ENCODE results near the gene RCAN2. TPM values are rescaled to one million over a fixed set of nuclear protein-coding genes. Genes with fewer than 3 reads are reported as not detected.

The RCAN2 gene
- total RNA-seq, 4 donors from 2014 or later = 46.9 to 289 (median 171) TPM

- Histone ChIP-seq H3K27ac (no peak overlapping the region), H3K9me3 (no peaks in the 10 kb centered on the region), H3K36me3 (no peaks in the 10 kb centered on the region), H3K4me3 (no peak overlapping the region), H3K27me3 (no peaks in the 10 kb centered on the region), H3K4me1 (peaks cover 0 to 31% (median 0%) of the 10 kb centered on the region in 3 donors)
- TF ChIP-seq POLR2AphosphoS5 (IDR thresholded peaks at IDR 0.05) = no peak
- TF ChIP-seq CTCF (IDR thresholded peaks at IDR 0.05) = no peak
- TF ChIP-seq EP300 (IDR thresholded peaks at IDR 0.05) = no peak
- TF ChIP-seq POLR2A (IDR thresholded peaks at IDR 0.05) = no peak
- ATAC-seq = no peak
- no CpG with 5 or more reads among the region's 1 CpG for WGBS, 2 donors (ENCODE audit: low coverage in 1 of 2)
Measured at GRCh38 chr6:46400898-46401297, 90.4 kb downstream of the RCAN2 start.

- TF ChIP-seq EP300 (IDR thresholded peaks at IDR 0.05) = no peak
- TF ChIP-seq POLR2A (IDR thresholded peaks at IDR 0.05) = no peak
- TF ChIP-seq POLR2AphosphoS5 (IDR thresholded peaks at IDR 0.05) = no peak
- no peak for TF ChIP-seq CTCF (IDR thresholded peaks at IDR 0.05)
- Histone ChIP-seq H3K4me1 (peaks cover 0 to 32% (median 0%) of the 10 kb centered on the region in 3 donors), H3K27ac (no peak overlapping the region), H3K9me3 (no peaks in the 10 kb centered on the region), H3K27me3 (no peaks in the 10 kb centered on the region), H3K4me3 (no peak overlapping the region), H3K36me3 (no peaks in the 10 kb centered on the region)
- no peak for ATAC-seq
- WGBS, 2 donors (ENCODE audit: low coverage in 1 of 2) = 72 to 74% methylated on average over 4 of the region's 4 CpGs
Measured at GRCh38 chr6:46395530-46395929, 95.7 kb downstream of the RCAN2 start.

GRCh38 chr6:46393940-46394337 is 97.3 kb downstream of the RCAN2 start:
- Histone ChIP-seq H3K36me3 (no peaks in the 10 kb centered on the region), H3K9me3 (no peaks in the 10 kb centered on the region), H3K27ac (no peak overlapping the region), H3K27me3 (no peaks in the 10 kb centered on the region), H3K4me1 (peaks cover 0 to 23% (median 0%) of the 10 kb centered on the region in 3 donors), H3K4me3 (no peak overlapping the region)
- no peak for TF ChIP-seq CTCF (IDR thresholded peaks at IDR 0.05)
- TF ChIP-seq EP300 (IDR thresholded peaks at IDR 0.05) = no peak
- TF ChIP-seq POLR2AphosphoS5 (IDR thresholded peaks at IDR 0.05) = no peak
- no peak for TF ChIP-seq POLR2A (IDR thresholded peaks at IDR 0.05)
- no peak for ATAC-seq
- WGBS, 2 donors (ENCODE audit: low coverage in 1 of 2) = 78 to 94% methylated on average over 3 to 4 of the region's 5 CpGs

- TF ChIP-seq CTCF (IDR thresholded peaks at IDR 0.05) (no peak), EP300 (IDR thresholded peaks at IDR 0.05) (no peak), POLR2A (IDR thresholded peaks at IDR 0.05) (no peak)
- Histone ChIP-seq H3K9me3 (no peaks in the 10 kb centered on the region), H3K4me3 (no peak overlapping the region), H3K27ac (no peak overlapping the region), H3K27me3 (no peaks in the 10 kb centered on the region), H3K4me1 (peaks cover 0 to 23% (median 0%) of the 10 kb centered on the region in 3 donors), H3K36me3 (no peaks in the 10 kb centered on the region)
- 89 to 91% methylated on average over 1 to 2 of the region's 2 CpGs for WGBS, 2 donors (ENCODE audit: low coverage in 1 of 2)
- ATAC-seq = no peak
Measured at GRCh38 chr6:46393161-46393939, 97.9 kb downstream of the RCAN2 start.

- no peak for ATAC-seq
- H3K27ac ChIP-seq = no peak overlapping the region
- peaks cover 0 to 23% (median 0%) of the 10 kb centered on the region in 3 donors for H3K4me1 ChIP-seq
- H3K27me3 ChIP-seq = no peaks in the 10 kb centered on the region
- H3K4me3 ChIP-seq = no peak overlapping the region
- WGBS, 2 donors (ENCODE audit: low coverage in 1 of 2) = 17 to 42% methylated on average over 1 of the region's 1 CpG
- H3K36me3 ChIP-seq = no peaks in the 10 kb centered on the region
- no peak for TF ChIP-seq CTCF (IDR thresholded peaks at IDR 0.05)
- no peak for TF ChIP-seq POLR2AphosphoS5 (IDR thresholded peaks at IDR 0.05)
- TF ChIP-seq EP300 (IDR thresholded peaks at IDR 0.05) = no peak
- TF ChIP-seq POLR2A (IDR thresholded peaks at IDR 0.05) = no peak
- H3K9me3 ChIP-seq = no peaks in the 10 kb centered on the region
Measured at GRCh38 chr6:46392294-46392693, 99.0 kb downstream of the RCAN2 start.

Measured in gastroesophageal sphincter (tissue), 4 donors.